IMR-90 (cell line): ENCODE data around the gene GPR183. TPM values are rescaled to one million over a fixed set of nuclear protein-coding genes. Genes with fewer than 3 reads are reported as not detected.

ENCODE experiments used
- ATAC-seq: fragments of 200-7000 bp; cut with Tn5 transposase; 2 replicates; pipeline ENCODE4 v1.9.1; 2020; ENCODE audit warnings: low read depth, mild to moderate bottlenecking, moderate library complexity
- BruUV-seq: library from RNA; stranded (reverse); fragments of 400-500 nt; replicated peaks from 2 replicates; lab custom pipeline; 2021; lab: Mats Ljungman, UMichigan
- CTCF ChIA-PET: fragments of 300-600 bp; formaldehyde crosslinking; extraction: SDS; loops from one replicate; lab custom pipeline; 2021; ENCODE audit warnings: antibody characterized with exemption; lab: Yijun Ruan, JAX
- POLR2A ChIA-PET: fragments of 300-600 bp; sonication (Branson Sonifier 250); formaldehyde crosslinking; loops from one replicate; lab custom pipeline; 2022; ENCODE audit warnings: antibody characterized with exemption; ENCODE audit not compliant: unreplicated experiment; lab: Charles Lee
- DNase-seq: peaks from one replicate; pipeline ENCODE4 v3.0.0; 2013
- H2AFZ ChIP-seq: replicated peaks from 2 replicates; pipeline ENCODE3; 2013; ENCODE audit warnings: low read length, mild to moderate bottlenecking; ENCODE audit not compliant: poor library complexity
- H2AK5ac ChIP-seq: 2 replicates; pipeline ENCODE4 v1.6.1; 2013; ENCODE audit warnings: low read depth, low read length, inconsistent platforms
- H2AK9ac ChIP-seq: replicated peaks from 2 replicates; pipeline ENCODE3; 2013; ENCODE audit warnings: mild to moderate bottlenecking, low read depth, low read length, moderate library complexity; ENCODE audit not compliant: poor library complexity
- H2BK120ac ChIP-seq: 2 replicates; pipeline ENCODE4 v1.6.1; 2013; ENCODE audit warnings: low read depth, low read length, inconsistent platforms
- H2BK15ac ChIP-seq: 3 replicates; pipeline ENCODE4 v1.6.1; 2013; ENCODE audit warnings: low read depth, low read length, inconsistent platforms
- H2BK20ac ChIP-seq: 2 replicates; pipeline ENCODE4 v1.6.1; 2013; ENCODE audit warnings: low read depth, mild to moderate bottlenecking, inconsistent platforms, low read length, moderate library complexity
- H2BK5ac ChIP-seq: 2 replicates; pipeline ENCODE4 v1.6.1; 2013; ENCODE audit warnings: mild to moderate bottlenecking, low read depth, low read length, inconsistent platforms; ENCODE audit not compliant: poor library complexity, severe bottlenecking
- H3K14ac ChIP-seq: replicated peaks from 2 replicates; pipeline ENCODE4 v1.6.1; 2013; ENCODE audit warnings: low read depth, low read length, inconsistent platforms
- H3K18ac ChIP-seq: 2 replicates; pipeline ENCODE4 v1.6.1; 2013; ENCODE audit warnings: low read depth, low read length, control low read depth
- H3K23ac ChIP-seq: 2 replicates; pipeline ENCODE4 v1.6.1; 2013; ENCODE audit warnings: low read depth, low read length, inconsistent platforms
- H3K27ac ChIP-seq: 2 replicates; pipeline ENCODE4 v1.5.1; 2013; ENCODE audit warnings: mild to moderate bottlenecking, control low read depth, low read length; ENCODE audit not compliant: insufficient read depth
- H3K27me3 ChIP-seq: 2 replicates; pipeline ENCODE4 v1.6.1; 2013; ENCODE audit warnings: low read length; ENCODE audit not compliant: control insufficient read depth, insufficient read depth
- H3K36me3 ChIP-seq: 2 replicates; pipeline ENCODE4 v1.6.1; 2013; ENCODE audit warnings: low read length, mixed read lengths; ENCODE audit not compliant: control insufficient read depth, insufficient read depth
- H3K4ac ChIP-seq: 2 replicates; pipeline ENCODE4 v1.6.1; 2013; ENCODE audit warnings: low read depth, low read length, inconsistent platforms
- H3K4me1 ChIP-seq: 2 replicates; pipeline ENCODE4 v1.6.1; 2013; ENCODE audit warnings: low read length, mixed read lengths; ENCODE audit not compliant: control insufficient read depth, insufficient read depth
- H3K4me2 ChIP-seq: 2 replicates; pipeline ENCODE4 v1.6.1; 2013; ENCODE audit warnings: low read depth, mild to moderate bottlenecking, control low read depth, low read length, moderate library complexity
- H3K4me3 ChIP-seq: 2 replicates; pipeline ENCODE4 v1.5.1; 2013; ENCODE audit warnings: low read depth, mild to moderate bottlenecking, control low read depth, low read length, moderate library complexity; ENCODE audit not compliant: insufficient read depth
- H3K56ac ChIP-seq: 2 replicates; pipeline ENCODE4 v1.6.1; 2013; ENCODE audit warnings: low read length, inconsistent platforms; ENCODE audit not compliant: insufficient read depth; ENCODE audit errors: extremely low read depth
- H3K79me1 ChIP-seq, 2 experiments: 2 replicates each; pipeline ENCODE4 v1.6.1; 2013; ENCODE audit warnings: low read length in 2 of 2, inconsistent platforms in 1 of 2, low read depth in 1 of 2
- H3K9ac ChIP-seq: 2 replicates; pipeline ENCODE4 v1.6.1; 2013; ENCODE audit warnings: low read depth, low read length, control low read depth
- H3K9me1 ChIP-seq: 2 replicates; pipeline ENCODE4 v1.6.1; 2013; ENCODE audit warnings: low read length, inconsistent platforms; ENCODE audit not compliant: insufficient read depth
- H3K9me3 ChIP-seq: 2 replicates; pipeline ENCODE4 v1.6.1; 2013; ENCODE audit warnings: low read length; ENCODE audit not compliant: control insufficient read depth, insufficient read depth
- H4K20me1 ChIP-seq: 2 replicates; pipeline ENCODE4 v1.6.1; 2013; ENCODE audit warnings: low read length, inconsistent platforms; ENCODE audit not compliant: insufficient read depth
- H4K5ac ChIP-seq: 2 replicates; pipeline ENCODE4 v1.6.1; 2013; ENCODE audit warnings: mild to moderate bottlenecking, low read depth, low read length, control low read depth
- H4K8ac ChIP-seq, 2 experiments: 2 replicates each; pipeline ENCODE4 v1.6.1; 2013; ENCODE audit warnings: low read depth in 2 of 2, low read length in 2 of 2, control low read depth in 1 of 2, inconsistent platforms in 1 of 2
- H4K91ac ChIP-seq: 2 replicates; pipeline ENCODE4 v1.6.1; 2013; ENCODE audit warnings: low read depth, low read length, inconsistent platforms; ENCODE audit not compliant: insufficient read depth
- BHLHE40 ChIP-seq: fragments of 150-350 bp; IDR thresholded peaks from 2 replicates; pipeline ENCODE4 v1.6.1; 2016; ENCODE audit warnings: mild to moderate bottlenecking, low read depth, low read length
- CEBPB ChIP-seq: IDR thresholded peaks from 2 replicates; pipeline ENCODE4 v1.6.1; 2012; ENCODE audit warnings: low read depth, low read length, improper control_type of control experiment
- CHD1 ChIP-seq: IDR thresholded peaks from 2 replicates; pipeline ENCODE4 v1.6.1; 2012; ENCODE audit warnings: low read depth, low read length, improper control_type of control experiment
- FOS ChIP-seq: fragments of 150-350 bp; IDR thresholded peaks from 2 replicates; pipeline ENCODE4 v1.6.1; 2016; ENCODE audit warnings: low read depth, low read length
- MAFK ChIP-seq: IDR thresholded peaks from 2 replicates; pipeline ENCODE4 v1.6.1; 2012; ENCODE audit warnings: low read depth, low read length, improper control_type of control experiment
- MAZ ChIP-seq: IDR thresholded peaks from 2 replicates; pipeline ENCODE4 v1.6.1; 2012; ENCODE audit warnings: low read depth, mild to moderate bottlenecking, low read length, improper control_type of control experiment, moderate library complexity, borderline replicate concordance
- MXI1 ChIP-seq: IDR thresholded peaks from 2 replicates; pipeline ENCODE4 v1.6.1; 2012; ENCODE audit warnings: low read depth, mild to moderate bottlenecking, low read length, moderate library complexity, borderline replicate concordance
- NFE2L2 ChIP-seq: fragments of 150-350 bp; IDR thresholded peaks from 2 replicates; pipeline ENCODE4 v1.6.1; 2016; ENCODE audit warnings: low read depth, mild to moderate bottlenecking, low read length
- POLR2A ChIP-seq: IDR thresholded peaks from 2 replicates; pipeline ENCODE4 v1.6.1; 2012; ENCODE audit warnings: mild to moderate bottlenecking, low read depth, low read length
- RAD21 ChIP-seq: IDR thresholded peaks from 2 replicates; pipeline ENCODE4 v1.6.1; 2012; ENCODE audit warnings: low read length, improper control_type of control experiment
- RCOR1 ChIP-seq: IDR thresholded peaks from 2 replicates; pipeline ENCODE4 v1.6.1; 2012; ENCODE audit warnings: mild to moderate bottlenecking, low read length, improper control_type of control experiment; ENCODE audit not compliant: insufficient replicate concordance
- RFX5 ChIP-seq: IDR thresholded peaks from 2 replicates; pipeline ENCODE4 v1.8.0; 2012; ENCODE audit warnings: low read depth, mild to moderate bottlenecking, low read length, moderate library complexity
- SMC3 ChIP-seq: fragments of 150-350 bp; IDR thresholded peaks from 2 replicates; pipeline ENCODE4 v1.6.1; 2016; ENCODE audit warnings: low read depth, mild to moderate bottlenecking, antibody characterized with exemption, low read length, moderate library complexity
- WGBS, 2 experiments: methylation state at CpG; one replicate each; pipeline versions ENCODE4 v1.1.5 to v1.1.7; 2013; ENCODE audit warnings: missing lambda C conversion rate in 2 of 2; ENCODE audit not compliant: insufficient read length in 1 of 2; ENCODE audit errors: extremely low coverage in 2 of 2; 5-methylcytosine and 5-hydroxymethylcytosine counted together
- dilution Hi-C: fragments of 300-500 bp; cut with HindIII; formaldehyde crosslinking; loops from one replicate; pipeline ENCODE4 v1.14.3; 2018; ENCODE audit warnings: low sequenced_read_pairs; ENCODE audit not compliant: unreplicated experiment
- in situ Hi-C: fragments of 300-500 bp; cut with MboI; formaldehyde crosslinking; loops from 3 replicates; pipeline ENCODE4 v1.14.3; 2019; ENCODE audit warnings: low sequenced_read_pairs, inconsistent platforms, mixed read lengths
- intact Hi-C: fragments of 100-400 bp; cut with micrococcal nuclease; formaldehyde crosslinking; loops from 2 replicates; pipeline ENCODE4 v1.10.0; 2022
- polyA plus RNA-seq, 3 experiments: library from polyadenylated mRNA; depleted of rRNA; stranded (reverse); fragments of >200 nt; gene quantifications; 2 replicates each; pipeline ENCODE4 v1.2.3, GENCODE V29; 2012; ENCODE audit warnings: low replicate concordance in 1 of 3
- total RNA-seq: library from RNA; depleted of rRNA; stranded (reverse); fragments of >200 nt; gene quantifications from 2 replicates; pipeline ENCODE4 v1.2.3, GENCODE V29; 2012
- TF ChIP-seq, protein P1 (sequence below): fragments of 150-350 bp; IDR thresholded peaks from 2 replicates; pipeline ENCODE4 v1.6.1; 2017; ENCODE audit warnings: mild to moderate bottlenecking, antibody characterized with exemption, low read length, low read depth
- TF ChIP-seq, protein P2 (sequence below): conservative IDR thresholded peaks from 2 replicates; pipeline ENCODE4 v1.5.1; 2012; ENCODE audit warnings: mild to moderate bottlenecking, low read depth, low read length, improper control_type of control experiment
- TF ChIP-seq, protein P3 (sequence below): fragments of 150-350 bp; IDR thresholded peaks from 2 replicates; pipeline ENCODE4 v1.6.1; 2016; ENCODE audit warnings: low read depth, mild to moderate bottlenecking, low read length, moderate library complexity, borderline replicate concordance

GPR183 gene
- total and polyA plus RNA-seq, 2 of the 4 experiments (the other 2 are of a cell fraction): 0.18 to 0.31 TPM

DNA sequence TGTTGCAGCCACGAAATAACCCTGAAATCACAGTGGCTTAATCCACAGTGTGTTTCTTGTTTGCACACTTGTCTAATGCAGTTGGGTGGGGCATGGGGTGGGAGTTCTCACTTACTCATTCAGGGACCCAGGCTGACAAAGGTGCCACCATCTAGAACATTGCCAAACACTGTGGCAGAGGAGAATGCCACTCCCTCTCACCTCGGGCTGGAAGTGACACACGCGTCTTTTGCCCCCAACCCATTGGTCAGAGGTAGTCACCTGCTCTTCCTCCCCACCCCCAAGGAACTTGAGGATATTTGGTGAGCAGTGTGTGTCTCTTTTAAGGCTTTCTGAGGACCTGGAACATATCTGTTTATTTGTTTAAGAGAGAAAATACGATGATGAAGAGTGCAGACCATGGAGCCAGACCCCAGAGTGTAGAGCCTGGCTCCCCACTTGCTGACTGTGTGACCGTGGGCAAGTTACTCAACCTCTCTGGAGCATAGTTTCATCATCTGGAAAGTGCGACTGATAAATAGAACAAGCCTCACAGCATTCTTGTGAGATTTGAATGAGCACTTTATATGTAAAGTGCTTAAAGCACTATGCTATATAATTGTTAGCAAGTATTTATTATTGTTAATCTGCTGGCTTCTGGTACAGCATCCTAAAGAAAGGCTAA lies 17.4 kb downstream of the GPR183 start:
- ChIA-PET CTCF (no interaction called here), POLR2A (no interaction called here)
- BruUV-seq: no TSS peak
- dilution Hi-C loops: no loop called here
- no peak overlapping the region for H3K4me3 ChIP-seq
- no peak overlapping the region for H2BK120ac ChIP-seq
- no peak overlapping the region for H3K27ac ChIP-seq
- H3K9me1 ChIP-seq: peaks cover 4% of the 10 kb centered on the region; the same call in 1 of the 2 replicates
- TF ChIP-seq RAD21: no peak
- no peak for TF ChIP-seq MAFK
- TF ChIP-seq FOS: no peak
- TF ChIP-seq MAZ: no peak
- TF ChIP-seq, protein P1, sequence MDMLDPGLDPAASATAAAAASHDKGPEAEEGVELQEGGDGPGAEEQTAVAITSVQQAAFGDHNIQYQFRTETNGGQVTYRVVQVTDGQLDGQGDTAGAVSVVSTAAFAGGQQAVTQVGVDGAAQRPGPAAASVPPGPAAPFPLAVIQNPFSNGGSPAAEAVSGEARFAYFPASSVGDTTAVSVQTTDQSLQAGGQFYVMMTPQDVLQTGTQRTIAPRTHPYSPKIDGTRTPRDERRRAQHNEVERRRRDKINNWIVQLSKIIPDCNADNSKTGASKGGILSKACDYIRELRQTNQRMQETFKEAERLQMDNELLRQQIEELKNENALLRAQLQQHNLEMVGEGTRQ: no peak
- TF ChIP-seq NFE2L2: no peak
- TF ChIP-seq, protein P2, sequence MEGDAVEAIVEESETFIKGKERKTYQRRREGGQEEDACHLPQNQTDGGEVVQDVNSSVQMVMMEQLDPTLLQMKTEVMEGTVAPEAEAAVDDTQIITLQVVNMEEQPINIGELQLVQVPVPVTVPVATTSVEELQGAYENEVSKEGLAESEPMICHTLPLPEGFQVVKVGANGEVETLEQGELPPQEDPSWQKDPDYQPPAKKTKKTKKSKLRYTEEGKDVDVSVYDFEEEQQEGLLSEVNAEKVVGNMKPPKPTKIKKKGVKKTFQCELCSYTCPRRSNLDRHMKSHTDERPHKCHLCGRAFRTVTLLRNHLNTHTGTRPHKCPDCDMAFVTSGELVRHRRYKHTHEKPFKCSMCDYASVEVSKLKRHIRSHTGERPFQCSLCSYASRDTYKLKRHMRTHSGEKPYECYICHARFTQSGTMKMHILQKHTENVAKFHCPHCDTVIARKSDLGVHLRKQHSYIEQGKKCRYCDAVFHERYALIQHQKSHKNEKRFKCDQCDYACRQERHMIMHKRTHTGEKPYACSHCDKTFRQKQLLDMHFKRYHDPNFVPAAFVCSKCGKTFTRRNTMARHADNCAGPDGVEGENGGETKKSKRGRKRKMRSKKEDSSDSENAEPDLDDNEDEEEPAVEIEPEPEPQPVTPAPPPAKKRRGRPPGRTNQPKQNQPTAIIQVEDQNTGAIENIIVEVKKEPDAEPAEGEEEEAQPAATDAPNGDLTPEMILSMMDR: no peak
- no peak for TF ChIP-seq CEBPB
- TF ChIP-seq MXI1: no peak
- TF ChIP-seq BHLHE40: no peak
- no peak for TF ChIP-seq RCOR1
- TF ChIP-seq POLR2A: no peak
- TF ChIP-seq SMC3: no peak
- TF ChIP-seq RFX5: no peak
- TF ChIP-seq, protein P3, sequence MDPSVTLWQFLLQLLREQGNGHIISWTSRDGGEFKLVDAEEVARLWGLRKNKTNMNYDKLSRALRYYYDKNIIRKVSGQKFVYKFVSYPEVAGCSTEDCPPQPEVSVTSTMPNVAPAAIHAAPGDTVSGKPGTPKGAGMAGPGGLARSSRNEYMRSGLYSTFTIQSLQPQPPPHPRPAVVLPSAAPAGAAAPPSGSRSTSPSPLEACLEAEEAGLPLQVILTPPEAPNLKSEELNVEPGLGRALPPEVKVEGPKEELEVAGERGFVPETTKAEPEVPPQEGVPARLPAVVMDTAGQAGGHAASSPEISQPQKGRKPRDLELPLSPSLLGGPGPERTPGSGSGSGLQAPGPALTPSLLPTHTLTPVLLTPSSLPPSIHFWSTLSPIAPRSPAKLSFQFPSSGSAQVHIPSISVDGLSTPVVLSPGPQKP: no peak
- no peak for TF ChIP-seq CHD1
- WGBS, 2 experiments: 62% methylated on average over 2 of the region's 7 CpGs; no CpG with 5 or more reads in 1 of the 2 experiments
- intact Hi-C loops: no loop called here
- no peak for ATAC-seq
- no peak overlapping the region for H2AK5ac ChIP-seq
- H2AFZ ChIP-seq: no peak overlapping the region
- H3K18ac ChIP-seq: no peak overlapping the region
- H3K4me2 ChIP-seq: no peak overlapping the region
- no peak overlapping the region for H4K8ac ChIP-seq
- no peak overlapping the region for H4K5ac ChIP-seq
- H2BK5ac ChIP-seq: no peak overlapping the region
- H3K9me3 ChIP-seq: no peaks in the 10 kb centered on the region
- no peaks in the 10 kb centered on the region; the same call in 1 of the 2 replicates for H3K36me3 ChIP-seq
- H3K79me1 ChIP-seq: peaks cover 15 to 19% of the 10 kb centered on the region in 2 experiments; a peak in 3 of 4 replicates
- no peak overlapping the region for H2BK15ac ChIP-seq
- no peak overlapping the region for H2AK9ac ChIP-seq
- no peaks in the 10 kb centered on the region for H4K20me1 ChIP-seq
- H3K4me1 ChIP-seq: peaks cover 3% of the 10 kb centered on the region; the same call in 1 of the 2 replicates
- H3K4ac ChIP-seq: no peak overlapping the region
- in situ Hi-C loops: no loop called here
- no peak overlapping the region for H4K91ac ChIP-seq
- no peak for DNase-seq
- H3K27me3 ChIP-seq: no peaks in the 10 kb centered on the region
- no peak overlapping the region for H3K56ac ChIP-seq
- H3K9ac ChIP-seq: no peak overlapping the region
- no peak overlapping the region for H3K14ac ChIP-seq
- no peak overlapping the region for H3K23ac ChIP-seq
- H2BK20ac ChIP-seq: no peak overlapping the region
